ENCODE results near the gene KIAA0825. TPM values are rescaled to one million over a fixed set of nuclear protein-coding genes. Genes with fewer than 3 reads are reported as not detected.

KIAA0825 gene
- total and polyA plus RNA-seq, 2 of the 8 experiments (the other 6 are each of a cell fraction or from before 2014, with no cell fraction given): 0.60 to 1.0 TPM

DNA sequence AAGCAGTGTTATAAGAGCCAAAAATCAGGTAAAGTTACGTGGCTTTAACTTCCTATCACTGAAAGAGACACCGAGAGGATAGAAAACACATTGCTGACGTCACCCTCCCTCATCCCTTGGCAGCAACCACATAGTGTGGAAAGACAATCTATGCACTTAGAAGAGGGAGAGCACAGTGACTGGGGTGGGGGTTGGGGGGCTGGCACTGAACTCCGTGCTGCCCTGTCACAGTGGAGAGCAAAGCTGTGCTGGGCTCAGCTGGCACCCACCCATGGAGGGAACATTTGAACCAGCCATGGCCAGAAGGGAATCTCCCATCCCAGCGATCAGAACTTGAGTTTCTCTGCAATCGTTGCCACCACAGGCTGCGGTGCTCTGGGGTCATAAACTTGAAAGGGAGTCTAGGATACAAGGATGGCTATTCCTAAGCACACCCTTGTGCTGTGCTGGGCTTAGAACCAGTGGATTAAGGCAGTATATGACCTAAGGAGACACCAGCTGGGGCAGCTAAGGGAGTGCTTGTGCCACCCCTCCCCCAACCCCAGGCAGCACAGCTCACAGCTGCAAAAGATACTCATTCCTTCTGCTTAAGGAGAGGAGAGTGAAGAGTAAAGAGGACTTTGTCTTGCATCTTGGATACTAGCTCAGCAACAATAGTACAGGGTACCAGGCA lies 73.4 kb downstream of the KIAA0825 start:
- no peak overlapping the region for H2AFZ ChIP-seq (ENCODE audit: low read length)
- DNase-seq (ENCODE audit: low read depth in 1 of 2, low spot score in 2 of 2): no peak
- no peak overlapping the region for H3K23ac ChIP-seq (ENCODE audit: insufficient read length)
- peaks cover 20 to 26% of the 10 kb centered on the region in 2 experiments for H3K9me3 ChIP-seq (ENCODE audit: insufficient read depth in 2 of 2, low read depth in 1 of 2, low read length in 1 of 2)
- no peak overlapping the region for H3K4me3 ChIP-seq (ENCODE audit: extremely low read depth in 1 of 4, insufficient read depth in 2 of 4, low read depth in 3 of 4, low read length in 4 of 4)
- H2BK15ac ChIP-seq (ENCODE audit: low read length): no peak overlapping the region
- H3K79me2 ChIP-seq (ENCODE audit: control insufficient read depth in 1 of 2, insufficient read depth in 2 of 2, low read length in 2 of 2): no peaks in the 10 kb centered on the region
- no peaks in the 10 kb centered on the region for H3K4me1 ChIP-seq (replicated peaks in 1 of 4; ENCODE audit: control insufficient read depth in 3 of 4, insufficient read depth in 4 of 4, low read length in 3 of 4)
- H4K8ac ChIP-seq (ENCODE audit: extremely low read depth, insufficient read depth, low read length): no peak overlapping the region
- H3K9ac ChIP-seq (replicated peaks in 1 of 4; ENCODE audit: extremely low read depth in 1 of 4, low read depth in 3 of 4, low read length in 3 of 4): no peak overlapping the region
- no peaks in the 10 kb centered on the region for H3K27me3 ChIP-seq (replicated peaks in 1 of 4; ENCODE audit: control insufficient read depth in 3 of 4, extremely low read depth in 1 of 4, insufficient read depth in 3 of 4, low read length in 3 of 4)
- H3K4ac ChIP-seq (replicated peaks; ENCODE audit: insufficient read length, low read depth, low read length): no peak overlapping the region
- TF ChIP-seq NRF1 (IDR thresholded peaks at IDR 0.05; ENCODE audit: low read depth, low read length): no peak
- TF ChIP-seq, protein P1, sequence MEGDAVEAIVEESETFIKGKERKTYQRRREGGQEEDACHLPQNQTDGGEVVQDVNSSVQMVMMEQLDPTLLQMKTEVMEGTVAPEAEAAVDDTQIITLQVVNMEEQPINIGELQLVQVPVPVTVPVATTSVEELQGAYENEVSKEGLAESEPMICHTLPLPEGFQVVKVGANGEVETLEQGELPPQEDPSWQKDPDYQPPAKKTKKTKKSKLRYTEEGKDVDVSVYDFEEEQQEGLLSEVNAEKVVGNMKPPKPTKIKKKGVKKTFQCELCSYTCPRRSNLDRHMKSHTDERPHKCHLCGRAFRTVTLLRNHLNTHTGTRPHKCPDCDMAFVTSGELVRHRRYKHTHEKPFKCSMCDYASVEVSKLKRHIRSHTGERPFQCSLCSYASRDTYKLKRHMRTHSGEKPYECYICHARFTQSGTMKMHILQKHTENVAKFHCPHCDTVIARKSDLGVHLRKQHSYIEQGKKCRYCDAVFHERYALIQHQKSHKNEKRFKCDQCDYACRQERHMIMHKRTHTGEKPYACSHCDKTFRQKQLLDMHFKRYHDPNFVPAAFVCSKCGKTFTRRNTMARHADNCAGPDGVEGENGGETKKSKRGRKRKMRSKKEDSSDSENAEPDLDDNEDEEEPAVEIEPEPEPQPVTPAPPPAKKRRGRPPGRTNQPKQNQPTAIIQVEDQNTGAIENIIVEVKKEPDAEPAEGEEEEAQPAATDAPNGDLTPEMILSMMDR (IDR thresholded peaks at IDR 0.05; ENCODE audit: control extremely low read depth in 1 of 3, insufficient read depth in 1 of 3, low read depth in 1 of 3, low read length in 3 of 3): no peak
- TF ChIP-seq POLR2AphosphoS5 (IDR thresholded peaks at IDR 0.05; ENCODE audit: low read depth, low read length): no peak
- TF ChIP-seq BACH1 (IDR thresholded peaks at IDR 0.05; ENCODE audit: low read length): no peak
- TF ChIP-seq SP4 (IDR thresholded peaks at IDR 0.05; ENCODE audit: low read length): no peak
- TF ChIP-seq SUZ12 (IDR thresholded peaks at IDR 0.05; ENCODE audit: low read length): no peak
- no peak for TF ChIP-seq SIX5 (IDR thresholded peaks at IDR 0.05; ENCODE audit: low read depth, low read length)
- TF ChIP-seq RNF2 (IDR thresholded peaks at IDR 0.05; ENCODE audit: borderline replicate concordance, low read depth, low read length, missing control alignments, poor library complexity, severe bottlenecking): no peak
- TF ChIP-seq CHD1 (IDR thresholded peaks at IDR 0.05; ENCODE audit: low read depth, low read length): no peak
- TF ChIP-seq ZNF274 (IDR thresholded peaks at IDR 0.05; ENCODE audit: borderline replicate concordance, extremely low read depth, low read length): no peak
- H4K5ac ChIP-seq (ENCODE audit: insufficient read length, low read depth, low read length): no peak overlapping the region
- no peak for FAIRE-seq
- no peak overlapping the region for H3K4me2 ChIP-seq (ENCODE audit: insufficient read depth in 1 of 2, low read depth in 2 of 2, low read length in 2 of 2)
- H3K23me2 ChIP-seq (ENCODE audit: low read depth, low read length): no peaks in the 10 kb centered on the region
- CTCF ChIA-PET (ENCODE audit: partially characterized antibody): no interaction called here
- H3K36me3 ChIP-seq (ENCODE audit: control insufficient read depth in 2 of 4, insufficient read depth in 4 of 4, low read length in 3 of 4): no peaks in the 10 kb centered on the region
- H2BK20ac ChIP-seq (ENCODE audit: low read length): no peak overlapping the region
- H3K56ac ChIP-seq (replicated peaks; ENCODE audit: insufficient read length, low read depth, low read length): no peak overlapping the region
- H4K20me1 ChIP-seq (replicated peaks in 1 of 2; ENCODE audit: control insufficient read depth in 1 of 2, insufficient read depth in 2 of 2, low read length in 2 of 2): no peaks in the 10 kb centered on the region
- H4K91ac ChIP-seq (replicated peaks; ENCODE audit: insufficient read length, low read length): no peak overlapping the region
- H2BK5ac ChIP-seq (ENCODE audit: low read depth, low read length): no peak overlapping the region
- no peak overlapping the region for H3K18ac ChIP-seq (ENCODE audit: extremely low read depth, low read length)
- no peak overlapping the region for H2BK120ac ChIP-seq (replicated peaks; ENCODE audit: low read depth, low read length)
- H2BK12ac ChIP-seq (ENCODE audit: low read depth, low read length): no peak overlapping the region
- WGBS, 2 experiments (ENCODE audit: extremely low coverage in 1 of 2, insufficient coverage in 1 of 2, insufficient read length in 1 of 2, insufficient replicate concordance in 2 of 2, low coverage in 1 of 2, low lambda C conversion rate in 2 of 2, missing lambda C conversion rate in 1 of 2): 91% methylated on average over 6 of the region's 7 CpGs; no CpG with 5 or more reads in 1 of the 2 experiments
- H2AK5ac ChIP-seq (ENCODE audit: low read depth, low read length): no peak overlapping the region
- H3K14ac ChIP-seq (ENCODE audit: insufficient read length): no peak overlapping the region
- POLR2A ChIA-PET (ENCODE audit: partially characterized antibody): no interaction called here
- no peaks in the 10 kb centered on the region for H3K79me1 ChIP-seq (ENCODE audit: low read depth, low read length)
- H3K27ac ChIP-seq (ENCODE audit: low read depth, low read length): no peak overlapping the region
